IPS-NIHi7 (cell line): Measurements from ENCODE around the gene XPC.
A peak's percentile ranks its signal among the peaks of the same experiment; 100 is the strongest.

Experiments
- DNase-seq: peaks from one replicate; pipeline ENCODE4 v3.0.0; 2012; ENCODE audit warnings: mixed read lengths; ENCODE audit errors: extremely low spot score

XPC gene

DNA sequence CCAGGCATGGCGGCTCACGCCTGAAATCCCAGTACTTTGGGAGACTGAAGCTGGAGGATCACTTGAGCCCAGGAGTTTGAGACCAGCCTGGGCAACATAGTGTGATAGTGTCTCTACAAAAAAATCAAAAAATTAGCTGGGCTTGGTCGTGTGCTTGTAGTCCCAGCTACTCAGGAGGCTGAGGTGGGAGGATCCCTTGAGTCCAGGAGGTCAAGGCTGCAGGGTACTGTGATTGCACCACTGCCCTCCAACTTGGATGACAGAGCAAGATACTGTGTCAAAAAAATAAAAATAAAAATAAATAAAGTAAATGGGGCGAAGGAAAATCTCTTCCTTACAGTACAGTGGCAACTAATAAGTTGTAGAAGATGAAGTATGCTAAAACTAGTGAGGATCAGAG, 29.8 kb upstream of the XPC start:
- no peak for DNase-seq

DNA sequence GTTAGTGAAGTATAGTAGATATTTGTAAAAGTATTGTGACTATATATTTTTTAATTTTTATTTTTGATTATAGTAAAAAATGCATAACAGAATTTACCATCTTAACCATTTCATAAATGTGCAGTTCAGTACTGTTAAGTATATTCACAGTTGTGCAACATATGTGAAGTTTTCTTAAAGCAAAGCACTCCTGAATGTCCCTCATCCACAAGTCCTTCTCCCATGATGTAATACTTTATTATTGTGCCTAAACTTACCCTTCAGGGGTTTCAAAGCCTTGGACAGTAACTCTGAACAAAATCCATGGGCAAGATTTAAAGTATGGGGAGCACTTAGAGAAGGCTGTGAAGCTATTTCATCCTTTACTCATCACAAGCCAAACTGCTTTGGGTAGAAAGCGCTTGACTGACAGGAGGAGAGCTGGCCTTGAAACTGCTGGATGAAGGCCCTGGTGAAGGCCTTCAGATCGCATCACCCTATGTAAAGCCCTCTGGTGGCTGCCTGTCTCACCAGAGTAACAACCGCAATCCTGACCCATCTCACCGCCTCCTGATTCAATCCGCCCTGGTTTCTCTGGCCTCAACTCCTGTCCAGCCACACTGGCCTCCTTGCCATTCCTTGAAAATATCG, 28.3 kb upstream of the XPC start:
- DNase-seq, result peak; percentile 58

DNA sequence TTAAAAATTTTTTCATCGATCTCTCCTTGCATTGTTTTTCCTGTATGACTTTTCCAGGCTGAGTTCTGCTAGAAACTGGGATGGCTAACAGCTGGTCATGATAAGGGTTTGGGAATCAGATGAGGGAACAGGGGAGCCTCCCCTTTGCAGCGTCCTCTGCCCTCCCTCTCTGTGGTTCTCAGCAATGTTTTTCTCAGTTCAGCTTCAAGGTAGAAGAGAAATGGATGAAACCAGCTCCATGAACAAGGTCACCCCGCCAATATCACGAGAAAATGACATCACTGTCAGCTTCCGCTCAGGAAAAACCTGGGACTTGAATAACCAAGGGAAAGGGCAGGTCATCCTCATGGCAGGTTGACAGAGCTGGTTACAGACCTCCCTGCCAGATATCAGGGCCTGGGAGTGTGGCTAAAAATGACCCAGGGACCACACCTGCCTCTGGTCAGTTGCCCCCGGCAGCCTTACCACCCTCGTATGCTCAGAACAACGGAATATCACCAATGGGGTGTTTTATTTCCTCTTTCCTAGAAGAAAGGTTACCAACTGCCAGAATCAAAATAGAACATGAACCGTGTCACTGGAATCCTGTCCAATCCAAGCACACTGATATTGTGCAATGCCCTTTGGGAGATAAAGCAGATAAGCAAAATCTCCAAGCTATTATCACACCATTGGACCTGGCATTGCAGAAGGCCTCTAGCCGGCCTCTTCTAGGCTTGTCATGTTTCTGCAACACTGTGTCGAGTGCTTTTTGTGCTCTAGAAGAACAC, 26.3 kb upstream of the XPC start:
- DNase-seq, result no peak

DNA sequence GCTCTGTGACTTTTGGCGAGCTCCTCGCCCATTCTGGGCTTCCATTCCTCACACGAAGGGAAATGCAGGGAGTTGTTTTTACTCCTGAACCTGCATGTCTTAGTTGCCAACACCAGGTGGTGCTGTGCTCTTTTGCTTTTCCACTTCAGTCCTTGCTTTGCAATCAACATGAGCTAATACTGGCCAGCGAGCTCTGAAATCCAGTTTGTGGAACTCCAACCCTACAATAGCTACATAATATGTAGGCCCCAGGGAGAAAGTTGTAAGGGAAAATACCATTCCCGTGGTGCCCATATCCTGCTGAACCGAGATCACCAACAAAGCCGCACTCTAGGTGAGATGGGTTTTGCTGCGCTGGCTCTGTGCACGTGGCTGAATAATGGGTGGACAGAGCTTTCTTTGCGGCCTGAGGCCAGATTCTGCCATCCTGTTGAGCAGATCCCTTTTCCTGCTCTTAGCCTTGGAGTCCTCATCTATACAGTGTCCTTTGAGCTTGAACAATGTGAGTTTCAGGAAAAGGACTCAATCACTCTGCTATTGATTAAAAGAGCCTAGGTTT, 25.2 kb upstream of the XPC start:
- peak; percentile 87 for DNase-seq

DNA sequence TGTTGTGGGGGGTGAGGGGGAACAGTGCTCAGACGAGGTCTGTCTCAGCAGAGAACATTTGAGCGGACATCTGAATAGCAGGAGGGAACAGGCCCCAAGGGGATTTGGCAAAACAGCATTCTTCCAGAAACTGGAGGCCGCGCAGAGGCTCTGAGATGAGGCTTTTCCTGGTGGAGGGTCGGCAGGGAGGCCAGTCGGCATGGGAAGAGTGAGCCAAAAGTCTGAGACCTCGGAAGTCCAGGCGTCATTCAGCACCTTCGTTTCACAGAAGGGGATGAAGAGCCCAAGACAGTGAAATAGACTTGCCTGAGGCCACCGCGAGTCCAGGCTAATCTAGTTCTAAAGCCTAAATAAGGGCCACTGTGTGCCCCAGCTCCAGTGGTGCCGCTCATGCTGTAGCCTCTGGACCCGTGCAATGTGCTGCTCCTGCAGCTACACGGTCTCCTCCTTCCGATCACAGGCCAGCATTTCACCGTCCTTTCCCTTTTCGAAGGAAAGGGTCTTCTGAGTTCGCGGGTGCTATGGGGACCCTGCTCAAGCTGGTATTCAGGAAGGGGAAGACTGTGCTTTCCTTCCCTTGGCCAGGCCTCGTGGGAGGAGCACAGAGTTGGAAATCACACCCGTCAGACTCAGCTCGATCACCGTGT, 24.6 kb upstream of the XPC start:
- DNase-seq, result no peak

DNA sequence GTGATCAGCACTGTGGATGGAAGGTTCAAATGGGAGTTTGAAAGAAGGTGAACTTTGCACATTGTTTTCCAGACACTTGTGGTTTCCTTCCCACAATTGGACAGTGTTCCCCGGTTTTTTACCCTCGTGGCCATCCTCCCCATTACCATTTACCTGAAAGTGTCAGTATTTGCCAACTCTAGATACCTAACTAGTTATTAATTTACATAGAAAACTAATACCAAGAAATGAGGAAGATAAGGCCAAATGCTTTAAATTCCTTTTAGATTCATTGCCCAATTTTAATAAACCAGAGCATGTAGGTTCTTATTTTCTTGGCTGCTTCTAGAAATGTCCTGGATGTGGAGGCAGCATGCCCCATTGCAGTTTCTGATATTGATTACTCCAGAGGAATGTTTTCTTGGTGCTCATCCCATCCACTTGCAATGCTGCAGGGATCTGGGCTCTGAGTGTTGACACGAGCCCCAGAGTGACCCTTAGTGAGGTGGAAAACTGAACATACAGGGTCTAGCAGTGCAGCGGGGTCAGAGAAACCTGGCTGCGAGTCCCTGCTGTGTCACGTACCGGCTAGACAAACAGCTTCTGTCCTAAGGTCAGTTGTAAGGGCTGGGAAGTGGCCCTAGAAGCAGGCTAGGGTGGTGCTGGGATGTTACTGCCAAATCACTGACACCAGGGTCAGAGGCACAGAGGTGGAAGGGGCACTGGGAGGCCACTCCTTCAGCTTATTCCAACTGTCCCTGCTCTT, 23.7 kb upstream of the XPC start:
- no peak for DNase-seq

DNA sequence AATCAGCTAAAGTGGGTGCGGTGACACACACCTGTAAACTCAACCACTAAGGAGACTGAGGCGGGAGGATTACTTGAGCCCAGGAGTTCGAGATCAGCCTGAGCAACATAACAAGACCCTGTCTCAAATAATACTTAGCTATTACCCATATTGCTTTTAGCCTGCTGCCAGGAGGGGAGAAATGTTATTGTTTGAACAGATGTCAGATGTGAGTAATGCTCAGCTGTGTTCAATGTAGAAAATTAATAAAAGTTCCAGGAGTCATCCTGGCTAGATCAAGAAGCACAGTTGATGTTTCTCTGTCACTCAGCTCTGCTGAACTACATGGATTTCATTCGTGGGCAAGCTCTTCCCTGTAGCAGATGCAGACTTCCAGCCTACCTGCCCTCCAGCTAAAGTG, 22.4 kb upstream of the XPC start:
- no peak for DNase-seq

DNA sequence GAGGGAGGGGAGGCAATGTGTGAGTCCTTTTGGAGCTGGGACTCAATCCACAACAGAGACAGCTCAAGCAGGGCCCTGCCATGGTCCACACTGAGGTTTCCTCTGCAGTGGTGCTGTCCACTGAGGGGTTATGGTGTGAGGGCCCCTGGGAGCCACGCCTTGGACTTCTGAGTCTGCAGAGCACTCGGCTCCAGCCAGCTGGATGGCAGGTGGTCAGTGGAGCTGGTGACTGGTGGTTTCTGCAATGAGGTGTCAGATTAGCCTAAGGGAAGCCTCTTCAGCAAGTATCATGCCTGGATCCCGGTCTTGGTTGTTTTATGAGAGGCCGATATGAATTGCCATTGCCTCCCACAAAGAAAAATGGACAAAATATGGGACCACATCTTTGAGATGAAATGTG, 21.9 kb upstream of the XPC start:
- DNase-seq, result no peak

DNA sequence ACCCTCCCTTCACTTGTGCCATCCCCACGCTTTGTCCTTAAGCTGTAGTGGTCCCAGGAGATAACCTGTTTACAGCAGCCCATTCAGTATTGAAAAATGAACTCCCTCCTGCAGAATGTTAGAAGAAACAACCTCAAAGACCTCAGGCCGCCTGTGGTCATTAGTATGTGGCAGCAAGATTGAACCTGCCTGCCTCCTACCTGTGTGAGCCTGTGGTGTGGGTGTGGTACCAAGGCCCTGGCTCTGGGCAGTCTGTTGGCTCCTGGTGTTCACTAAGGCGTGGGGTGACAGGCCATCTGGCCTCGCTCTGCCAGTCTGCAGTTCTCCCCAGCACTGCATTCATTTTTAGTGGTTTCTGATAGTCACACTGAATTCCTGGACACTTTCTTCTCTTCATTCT, 21.2 kb upstream of the XPC start:
- no peak for DNase-seq

DNA sequence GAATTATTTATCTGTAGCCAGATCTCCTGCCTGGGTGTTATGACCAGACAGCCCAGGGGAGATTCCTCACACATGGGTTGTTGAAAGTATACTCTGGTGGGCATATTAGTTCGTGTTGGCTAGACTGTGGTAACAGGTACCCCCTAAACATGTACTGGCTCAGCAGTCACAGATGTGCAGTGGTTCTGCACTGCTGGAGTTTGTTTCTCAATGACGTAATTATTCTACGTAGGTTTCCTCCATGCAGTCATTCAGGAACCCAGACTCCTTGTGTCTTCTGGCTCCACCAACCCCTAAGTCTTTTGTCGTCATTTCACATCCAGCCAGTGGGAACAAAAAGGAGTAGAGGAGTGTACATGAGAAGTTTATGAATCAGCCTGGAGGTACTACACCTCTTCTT, 16.5 kb upstream of the XPC start:
- no peak for DNase-seq

DNA sequence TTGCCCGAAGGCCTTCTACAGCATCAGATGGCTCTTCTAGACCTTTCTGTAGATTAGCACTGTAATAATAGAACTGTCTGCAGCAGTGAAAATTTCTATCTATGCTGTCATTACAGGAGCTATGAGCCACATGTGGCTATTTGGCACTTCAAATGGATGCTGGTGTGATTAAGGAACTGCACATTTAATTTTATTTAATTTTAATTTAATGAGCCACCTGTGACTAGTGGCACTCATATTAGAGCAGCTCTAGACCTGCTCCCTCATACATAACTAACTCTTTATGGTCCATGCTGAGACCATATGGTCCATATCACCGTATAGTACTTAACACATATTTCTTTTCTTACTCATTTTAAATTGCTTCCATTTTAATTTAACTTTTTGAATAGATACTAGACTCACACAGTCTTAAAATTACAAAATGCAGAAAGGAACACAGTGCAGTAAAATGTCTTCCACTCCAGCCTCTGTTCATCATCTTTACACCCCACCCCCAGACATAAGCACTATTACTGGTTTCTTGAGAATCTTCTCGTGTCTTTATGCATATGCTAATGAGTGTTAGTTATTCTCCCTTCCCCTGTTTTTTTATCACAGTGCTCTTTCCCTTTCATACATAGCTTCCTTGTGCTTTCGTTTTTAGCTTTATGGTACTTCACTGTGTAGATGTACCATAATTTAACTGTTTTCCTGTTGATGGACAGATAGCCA, 9.8 kb upstream of the XPC start:
- no peak for DNase-seq

DNA sequence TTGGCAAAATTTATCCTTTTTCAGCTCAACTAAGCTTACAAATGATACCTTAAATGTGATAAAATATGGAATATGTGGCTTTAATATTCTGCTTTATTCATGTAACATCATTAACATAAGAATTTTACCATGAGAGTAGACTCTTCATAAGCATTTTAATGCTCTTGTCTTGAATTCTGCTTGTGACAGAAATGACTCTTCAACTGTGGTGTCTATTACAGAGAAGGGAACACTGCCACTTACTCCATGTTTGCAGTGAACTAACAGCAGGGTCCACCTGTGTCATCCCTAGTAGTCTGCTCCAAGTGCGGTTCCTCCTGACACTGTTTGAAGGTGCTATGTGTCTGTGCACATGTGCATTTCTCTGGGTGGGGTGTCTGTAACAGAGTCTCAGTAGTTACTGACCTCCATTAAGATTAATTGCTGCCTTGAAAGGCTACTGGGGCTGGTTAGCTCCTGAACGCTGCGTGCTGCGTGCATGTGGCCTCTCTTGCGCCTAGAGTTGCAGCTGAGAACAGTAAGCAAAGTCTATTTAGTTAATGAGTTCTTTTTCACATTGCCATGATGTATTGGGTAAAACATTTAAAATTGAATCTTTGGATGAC, 8.6 kb upstream of the XPC start:
- no peak for DNase-seq

DNA sequence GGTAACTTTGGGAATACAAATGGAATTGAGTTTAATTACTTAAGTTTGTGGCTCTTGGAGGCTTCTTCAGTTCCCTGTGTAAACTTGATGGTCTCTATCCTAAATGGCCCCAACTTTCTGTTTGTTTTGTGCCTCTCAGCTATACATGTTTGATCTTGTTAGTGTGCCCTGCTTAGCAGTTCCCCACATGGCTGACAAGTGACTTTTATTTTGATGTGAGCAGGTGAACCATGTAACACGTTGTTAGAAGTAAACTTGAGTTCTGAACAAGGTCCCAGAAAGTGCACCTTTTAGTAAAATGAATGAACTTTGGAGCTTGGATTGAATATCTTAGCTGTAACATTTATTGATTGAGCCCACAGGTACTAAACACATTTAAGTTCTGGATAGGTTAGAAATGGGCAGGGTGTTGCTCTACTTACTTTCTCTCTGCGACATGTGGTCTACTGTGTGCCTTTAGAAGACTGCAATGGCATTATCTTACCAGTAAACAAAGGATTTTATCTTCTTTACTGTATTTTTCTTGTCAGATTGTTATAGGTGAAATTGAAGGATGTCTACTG, 4.7 kb upstream of the XPC start:
- DNase-seq, result no peak

DNA sequence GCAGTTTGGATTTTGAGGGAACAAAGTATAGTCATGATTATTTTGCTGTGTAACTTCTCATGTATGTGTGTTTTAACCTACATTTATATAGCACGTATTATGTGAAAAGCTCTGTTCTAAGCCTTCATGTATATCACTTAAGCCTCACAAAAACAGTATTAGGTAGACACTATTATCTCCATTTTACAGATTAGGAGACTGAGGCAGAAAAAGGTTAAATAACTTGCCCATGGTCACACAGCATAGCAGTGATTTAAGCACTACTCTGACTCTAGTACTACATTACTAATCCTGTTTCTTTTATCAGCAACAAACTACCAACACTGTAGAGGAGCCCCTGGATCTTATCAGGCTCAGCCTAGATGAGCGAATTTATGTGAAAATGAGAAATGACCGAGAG, 2.9 kb upstream of the XPC start:
- DNase-seq, result no peak

DNA sequence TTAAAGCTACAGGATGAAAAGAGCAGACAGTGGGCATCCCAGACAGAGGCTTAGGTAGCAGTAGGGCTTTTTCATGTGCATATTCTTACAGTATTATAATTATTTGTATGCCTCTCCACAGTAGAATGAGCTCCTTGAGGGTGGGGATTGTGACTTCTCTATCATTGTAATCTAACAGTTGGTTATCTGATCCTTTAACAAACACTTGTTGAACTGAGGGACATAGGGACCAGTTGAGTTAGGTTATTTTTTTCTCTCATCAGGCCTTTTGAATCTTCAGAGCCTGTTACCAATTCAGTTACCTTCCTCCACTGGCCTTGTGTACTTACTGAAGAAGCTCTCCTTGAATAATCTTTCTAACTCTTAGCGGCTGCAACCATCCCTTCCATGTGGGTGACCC, 1.4 kb upstream of the XPC start:
- DNase-seq, result no peak

DNA sequence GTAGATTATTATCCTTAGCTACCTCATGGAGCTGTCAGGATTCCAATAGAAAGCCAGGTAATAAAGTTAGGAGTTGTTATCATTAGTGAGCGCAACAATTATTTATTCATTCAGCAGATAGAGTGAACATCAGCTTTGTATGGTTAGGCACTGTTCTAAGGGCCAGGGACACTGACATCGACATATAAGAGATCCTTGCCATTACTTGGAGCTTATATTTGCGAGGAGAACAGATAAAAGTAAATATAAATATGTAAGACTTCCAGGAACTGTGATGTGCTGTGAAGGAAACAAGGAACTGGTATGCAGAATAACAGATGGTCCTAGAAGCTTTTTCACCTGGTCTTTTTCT, 689 bp upstream of the XPC start:
- DNase-seq, result no peak

DNA sequence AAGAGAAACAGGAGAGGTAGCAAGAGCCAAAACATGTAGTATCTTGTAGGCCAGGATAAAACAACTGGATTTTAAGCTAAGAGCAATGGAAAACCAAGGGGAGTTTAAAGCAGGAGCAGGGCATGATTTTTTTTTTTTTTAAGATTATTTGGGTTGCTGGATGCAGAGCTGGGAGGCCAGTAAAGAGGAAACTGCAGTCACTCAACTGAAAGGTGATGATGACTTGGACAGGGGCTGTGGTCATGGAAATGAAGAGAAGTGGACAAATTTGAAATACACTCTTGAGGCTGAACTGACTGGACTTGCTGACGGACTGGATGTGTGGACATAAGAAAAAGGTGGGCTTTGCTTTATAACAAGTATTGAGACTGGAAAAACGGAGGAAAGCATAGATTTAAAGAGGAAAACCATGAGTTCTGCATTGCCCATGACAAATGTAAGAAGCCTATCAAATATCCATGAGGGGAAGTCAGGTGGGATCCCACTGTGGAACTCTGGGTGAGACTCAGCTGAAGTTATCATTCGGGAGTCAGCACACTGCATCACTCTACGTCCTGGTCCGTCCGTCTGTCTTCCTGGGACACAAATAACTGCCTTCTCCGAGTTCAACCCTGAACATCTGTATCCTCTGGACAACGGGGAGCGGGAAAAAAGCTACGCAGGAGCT, 688 bp downstream of the XPC start:
- DNase-seq, result no peak

DNA sequence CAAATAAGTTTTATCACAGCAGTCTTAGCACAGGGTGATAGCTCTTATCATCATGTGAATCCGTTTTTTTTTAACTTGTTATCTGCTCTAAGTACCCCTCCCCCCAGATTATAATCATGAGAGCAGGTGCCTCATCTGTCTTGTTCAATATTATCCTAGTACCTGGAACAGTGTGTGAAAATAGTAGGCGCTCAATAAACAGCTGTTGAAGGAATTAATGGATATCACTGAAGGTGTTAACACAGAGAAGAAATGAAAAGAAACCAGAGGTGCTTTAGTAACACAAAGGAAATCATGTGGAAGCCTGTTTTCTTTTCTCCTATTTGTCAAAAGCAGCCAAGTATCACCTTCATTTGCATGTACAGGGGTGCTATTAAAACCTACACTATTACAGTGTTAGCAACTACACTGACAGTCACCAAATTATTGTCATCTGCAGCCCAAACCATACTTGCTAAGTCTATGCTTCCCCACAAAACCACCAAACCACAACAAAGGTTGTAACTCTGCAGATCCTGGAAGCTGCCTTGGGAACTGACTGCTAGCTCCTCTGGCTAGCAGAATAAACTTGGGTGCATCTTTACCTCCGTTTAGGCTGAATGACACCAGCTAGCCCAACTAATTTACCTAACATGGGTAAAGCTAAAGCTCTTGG, 2.9 kb downstream of the XPC start:
- no peak for DNase-seq

DNA sequence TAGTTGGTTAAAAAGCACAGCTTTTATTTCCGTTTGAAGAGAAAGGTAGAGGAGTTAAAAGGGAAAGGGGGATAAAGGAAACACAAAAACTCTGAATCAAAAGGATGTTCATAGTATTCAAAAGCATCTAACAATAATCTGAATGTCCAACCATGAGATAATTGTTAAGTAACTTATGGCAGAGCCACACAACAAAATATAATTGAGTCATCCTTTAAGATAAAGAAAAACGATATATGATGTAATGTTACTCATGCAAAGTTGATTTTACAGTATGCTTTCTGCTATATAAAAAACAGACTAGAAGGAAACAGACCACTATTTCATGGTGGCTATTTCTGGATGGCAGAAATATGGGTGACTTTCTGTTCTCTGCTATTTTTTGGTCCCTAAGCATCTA, 3.9 kb downstream of the XPC start:
- DNase-seq, result no peak

DNA sequence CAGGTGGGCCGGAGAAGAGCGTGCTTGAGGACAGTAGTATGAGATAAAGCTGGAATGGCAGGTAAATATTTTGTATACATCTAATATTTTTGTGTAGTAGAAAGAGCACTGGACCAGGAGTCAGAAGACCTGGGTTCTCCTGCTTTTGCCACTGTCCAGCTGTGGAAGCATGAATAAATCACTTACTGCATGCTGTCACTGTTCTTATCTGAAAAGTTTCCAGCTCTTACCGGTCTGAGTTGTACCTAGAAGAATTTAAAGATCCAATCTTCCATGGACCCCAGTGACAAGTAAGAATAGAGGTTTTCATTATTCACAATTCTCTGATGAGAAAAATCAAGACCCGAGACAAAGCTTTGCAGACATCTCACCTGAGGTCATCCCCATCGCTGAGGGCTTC, 5.9 kb downstream of the XPC start:
- no peak for DNase-seq
